ENCODE data around the gene TULP4. TPM values are rescaled to one million over a fixed set of nuclear protein-coding genes. Genes with fewer than 3 reads are reported as not detected.
A peak's percentile ranks its signal among the peaks of the same experiment; 100 is the strongest.

Gene TULP4
- total RNA-seq, 1 donor: 131 TPM

- TF ChIP-seq CTCF (IDR thresholded peaks at IDR 0.05; ENCODE audit: insufficient read depth, low read length): no peak
- no peak overlapping the region for H3K4me3 ChIP-seq (ENCODE audit: low read depth, low read length)
- no peak for DNase-seq (ENCODE audit: low read depth)
Measured at GRCh38 chr6:158411998-158412397, 99.7 kb downstream of the TULP4 start.

- no peak for DNase-seq (ENCODE audit: low read depth)
- H3K4me3 ChIP-seq (ENCODE audit: low read depth, low read length): no peak overlapping the region
- no peak for TF ChIP-seq CTCF (IDR thresholded peaks at IDR 0.05; ENCODE audit: insufficient read depth, low read length)
Measured at GRCh38 chr6:158413028-158413427, 100.8 kb downstream of the TULP4 start.

DNA sequence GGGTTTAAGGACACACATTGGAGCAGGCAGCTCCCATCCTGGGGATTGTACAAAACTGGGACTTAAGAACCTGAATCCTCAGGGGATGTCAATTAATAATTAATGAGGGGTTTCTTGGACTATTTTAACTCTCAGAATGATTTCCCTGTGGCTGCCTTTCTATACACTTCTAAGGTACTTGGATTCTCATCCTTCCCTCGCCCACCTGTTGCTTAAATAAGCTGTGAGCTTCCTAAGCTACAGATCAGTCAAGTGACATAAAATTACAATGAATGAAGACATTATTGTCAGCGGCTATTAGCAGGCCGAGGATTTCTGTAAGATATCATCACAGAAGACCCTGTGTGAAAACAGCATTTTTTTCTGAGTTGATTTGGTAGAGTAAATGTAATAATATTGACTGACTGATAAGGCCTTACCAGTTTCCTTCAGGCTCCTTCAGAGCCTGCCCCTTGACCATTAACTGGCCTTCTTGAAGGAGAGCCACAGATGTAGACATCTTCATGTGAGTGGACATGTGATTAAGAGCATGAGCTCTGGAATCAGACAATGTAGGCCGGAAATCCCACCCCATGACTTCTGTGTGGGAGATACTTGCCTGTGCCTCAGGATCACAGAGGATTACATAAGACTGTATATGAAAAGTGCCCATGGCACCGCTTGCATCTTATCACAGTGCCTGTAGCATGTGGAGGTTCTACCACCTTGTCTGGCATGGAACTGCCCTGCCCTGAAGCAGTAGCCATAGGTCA lies 101.7 kb downstream of the TULP4 start:
- TF ChIP-seq CTCF (IDR thresholded peaks at IDR 0.05; ENCODE audit: insufficient read depth, low read length): no peak
- no peak overlapping the region for H3K4me3 ChIP-seq (ENCODE audit: low read depth, low read length)
- no peak for DNase-seq (ENCODE audit: low read depth)

GRCh38 chr6:158414851-158415262 lies 102.6 kb downstream of the TULP4 start:
- DNase-seq (ENCODE audit: low read depth): peak; percentile 65
- TF ChIP-seq CTCF (IDR thresholded peaks at IDR 0.05; ENCODE audit: insufficient read depth, low read length): no peak
- no peak overlapping the region for H3K4me3 ChIP-seq (ENCODE audit: low read depth, low read length)

DNA sequence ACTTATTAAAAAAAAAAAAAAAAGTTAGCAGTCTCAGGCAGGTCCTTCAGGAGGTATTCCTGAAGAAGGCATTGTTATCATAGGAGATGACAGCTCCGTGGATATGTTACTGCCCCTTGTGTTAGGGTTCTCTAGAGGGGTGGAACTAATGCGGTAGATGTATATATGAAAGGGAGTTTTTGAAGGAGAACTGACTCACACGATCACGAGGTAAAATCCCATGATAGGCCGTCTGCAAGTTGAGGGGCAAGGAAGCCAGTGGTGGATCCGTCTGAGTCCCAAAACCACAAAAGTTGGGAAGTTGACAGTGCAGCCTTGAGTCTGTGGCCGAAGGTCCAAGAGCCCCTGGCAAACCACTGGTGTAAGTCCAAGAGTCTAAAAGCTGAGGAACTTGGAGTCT lies 103.4 kb downstream of the TULP4 start:
- TF ChIP-seq CTCF (IDR thresholded peaks at IDR 0.05; ENCODE audit: insufficient read depth, low read length): no peak
- H3K4me3 ChIP-seq (ENCODE audit: low read depth, low read length): no peak overlapping the region
- no peak for DNase-seq (ENCODE audit: low read depth)

DNA sequence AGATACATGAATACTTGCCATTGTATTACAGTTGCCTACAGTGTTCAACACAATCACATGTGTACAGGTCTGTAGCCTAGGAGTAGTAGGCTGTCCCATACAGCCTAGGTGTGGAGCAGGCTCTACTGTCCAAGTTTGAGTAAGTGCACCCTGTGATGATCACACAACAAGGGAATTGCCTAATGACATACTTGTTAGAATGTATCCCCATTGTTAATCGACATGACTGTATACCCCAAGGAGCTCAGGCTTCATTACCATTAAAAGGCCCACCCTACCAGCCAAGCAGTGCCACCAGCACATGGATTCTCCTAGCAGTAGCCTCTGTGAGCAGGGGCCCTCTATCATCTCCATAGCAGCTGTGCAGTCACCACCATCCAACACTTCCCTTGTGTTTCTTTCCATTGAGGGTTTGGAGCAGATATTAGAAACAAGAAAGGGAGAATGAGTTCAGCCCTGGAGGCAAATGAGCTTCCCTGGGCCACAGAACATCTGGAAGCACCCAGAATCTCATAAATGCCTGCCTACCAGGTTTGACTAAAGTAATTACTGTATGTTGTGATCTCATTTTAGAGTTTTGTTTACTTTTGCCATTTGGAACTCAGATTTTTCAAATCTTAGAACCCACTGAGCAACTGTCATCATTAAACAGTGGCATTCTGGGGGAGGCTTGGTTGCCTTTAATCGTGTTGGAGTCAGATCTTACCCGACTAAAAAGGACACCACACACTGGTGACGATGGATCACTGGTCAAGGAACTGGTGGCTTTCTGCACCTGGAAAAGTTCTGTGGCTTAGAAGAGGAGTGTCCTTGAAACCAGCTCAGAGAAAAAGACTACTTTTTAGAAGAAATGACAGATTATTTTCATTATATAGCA lies 104.9 kb downstream of the TULP4 start:
- DNase-seq (ENCODE audit: low read depth): no peak
- TF ChIP-seq CTCF (IDR thresholded peaks at IDR 0.05; ENCODE audit: insufficient read depth, low read length): no peak
- H3K4me3 ChIP-seq (ENCODE audit: low read depth, low read length): no peak overlapping the region

All from fibroblast of the aortic adventitia (primary cell).